ENCODE measurements around the gene DNAJC30.

GRCh38 chr7:73644688-73645286 is 38.5 kb downstream of the DNAJC30 start:
- TF ChIP-seq CTCF (IDR thresholded peaks at IDR 0.05; ENCODE audit: low read depth, low read length): no peak
- no peak for TF ChIP-seq EZH2phosphoT487 (IDR thresholded peaks at IDR 0.05; ENCODE audit: low read depth)

Measured in OCI-LY3 (cell line).